ENCODE measurements around the gene RAX.

The RAX gene

GRCh38 chr18:59267503-59268126 lies 5.6 kb downstream of the RAX start:
- ATAC-seq = peak; percentile 48
- no peak for TF ChIP-seq RARB (CRISPR knock-in tag; IDR thresholded peaks at IDR 0.05)
- no peak for TF ChIP-seq ZNF70 (CRISPR knock-in tag; IDR thresholded peaks at IDR 0.05)
- no peak for TF ChIP-seq ESRRG (CRISPR knock-in tag; IDR thresholded peaks at IDR 0.05)
- TF ChIP-seq, protein P1, sequence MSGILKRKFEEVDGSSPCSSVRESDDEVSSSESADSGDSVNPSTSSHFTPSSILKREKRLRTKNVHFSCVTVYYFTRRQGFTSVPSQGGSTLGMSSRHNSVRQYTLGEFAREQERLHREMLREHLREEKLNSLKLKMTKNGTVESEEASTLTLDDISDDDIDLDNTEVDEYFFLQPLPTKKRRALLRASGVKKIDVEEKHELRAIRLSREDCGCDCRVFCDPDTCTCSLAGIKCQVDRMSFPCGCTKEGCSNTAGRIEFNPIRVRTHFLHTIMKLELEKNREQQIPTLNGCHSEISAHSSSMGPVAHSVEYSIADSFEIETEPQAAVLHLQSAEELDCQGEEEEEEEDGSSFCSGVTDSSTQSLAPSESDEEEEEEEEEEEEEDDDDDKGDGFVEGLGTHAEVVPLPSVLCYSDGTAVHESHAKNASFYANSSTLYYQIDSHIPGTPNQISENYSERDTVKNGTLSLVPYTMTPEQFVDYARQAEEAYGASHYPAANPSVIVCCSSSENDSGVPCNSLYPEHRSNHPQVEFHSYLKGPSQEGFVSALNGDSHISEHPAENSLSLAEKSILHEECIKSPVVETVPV (CRISPR knock-in tag; IDR thresholded peaks at IDR 0.05) = no peak

DNA sequence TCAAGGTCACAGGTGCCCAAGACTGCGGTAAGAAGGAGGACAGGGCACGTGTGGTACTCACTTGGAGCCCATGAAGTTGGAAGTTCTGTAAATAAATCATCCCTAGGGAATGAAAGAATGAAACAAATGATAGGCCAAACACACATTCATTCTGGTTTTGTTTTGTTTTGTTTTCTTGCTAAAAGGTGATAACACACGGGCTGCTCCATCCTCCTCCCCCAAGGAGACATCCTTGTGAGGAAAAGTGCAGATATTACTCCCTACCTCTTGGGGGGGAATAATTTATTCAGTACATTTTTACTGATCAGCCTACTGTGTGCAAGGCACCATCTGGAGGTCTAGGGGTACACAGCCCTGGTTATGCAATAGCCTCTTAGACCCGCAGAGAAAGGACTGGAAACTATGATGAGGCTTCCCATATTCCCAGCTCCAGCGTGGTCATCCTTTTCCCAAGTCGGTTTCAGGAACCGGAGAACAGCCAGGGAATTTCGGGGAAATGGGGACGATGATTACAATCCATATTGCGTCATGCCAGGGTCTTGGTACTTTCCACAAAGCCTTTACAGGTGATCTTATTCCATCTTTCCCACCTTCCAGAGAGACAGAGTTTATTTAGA lies 6.3 kb downstream of the RAX start:
- no peak for ATAC-seq

GRCh38 chr18:59266459-59266858 lies 6.8 kb downstream of the RAX start:
- no peak for ATAC-seq
- TF ChIP-seq TCF4 (CRISPR knock-in tag; IDR thresholded peaks at IDR 0.05; ENCODE audit: borderline replicate concordance) = no peak
- TF ChIP-seq CREB5 (CRISPR knock-in tag; IDR thresholded peaks at IDR 0.05; ENCODE audit: low read depth) = no peak
- TF ChIP-seq, protein P2, sequence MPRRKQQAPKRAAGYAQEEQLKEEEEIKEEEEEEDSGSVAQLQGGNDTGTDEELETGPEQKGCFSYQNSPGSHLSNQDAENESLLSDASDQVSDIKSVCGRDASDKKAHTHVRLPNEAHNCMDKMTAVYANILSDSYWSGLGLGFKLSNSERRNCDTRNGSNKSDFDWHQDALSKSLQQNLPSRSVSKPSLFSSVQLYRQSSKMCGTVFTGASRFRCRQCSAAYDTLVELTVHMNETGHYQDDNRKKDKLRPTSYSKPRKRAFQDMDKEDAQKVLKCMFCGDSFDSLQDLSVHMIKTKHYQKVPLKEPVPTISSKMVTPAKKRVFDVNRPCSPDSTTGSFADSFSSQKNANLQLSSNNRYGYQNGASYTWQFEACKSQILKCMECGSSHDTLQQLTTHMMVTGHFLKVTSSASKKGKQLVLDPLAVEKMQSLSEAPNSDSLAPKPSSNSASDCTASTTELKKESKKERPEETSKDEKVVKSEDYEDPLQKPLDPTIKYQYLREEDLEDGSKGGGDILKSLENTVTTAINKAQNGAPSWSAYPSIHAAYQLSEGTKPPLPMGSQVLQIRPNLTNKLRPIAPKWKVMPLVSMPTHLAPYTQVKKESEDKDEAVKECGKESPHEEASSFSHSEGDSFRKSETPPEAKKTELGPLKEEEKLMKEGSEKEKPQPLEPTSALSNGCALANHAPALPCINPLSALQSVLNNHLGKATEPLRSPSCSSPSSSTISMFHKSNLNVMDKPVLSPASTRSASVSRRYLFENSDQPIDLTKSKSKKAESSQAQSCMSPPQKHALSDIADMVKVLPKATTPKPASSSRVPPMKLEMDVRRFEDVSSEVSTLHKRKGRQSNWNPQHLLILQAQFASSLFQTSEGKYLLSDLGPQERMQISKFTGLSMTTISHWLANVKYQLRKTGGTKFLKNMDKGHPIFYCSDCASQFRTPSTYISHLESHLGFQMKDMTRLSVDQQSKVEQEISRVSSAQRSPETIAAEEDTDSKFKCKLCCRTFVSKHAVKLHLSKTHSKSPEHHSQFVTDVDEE (CRISPR knock-in tag; IDR thresholded peaks at IDR 0.05) = no peak
- TF ChIP-seq ZC3H10 (CRISPR knock-in tag; IDR thresholded peaks at IDR 0.05) = no peak
- no peak for TF ChIP-seq ZNF70 (CRISPR knock-in tag; IDR thresholded peaks at IDR 0.05)

More for the DNA sequence above, 6.3 kb downstream of the RAX start:
- TF ChIP-seq RARB (CRISPR knock-in tag; IDR thresholded peaks at IDR 0.05) (no peak), TOX (CRISPR knock-in tag; IDR thresholded peaks at IDR 0.05; ENCODE audit: borderline replicate concordance) (no peak)
- TF ChIP-seq, protein P3, sequence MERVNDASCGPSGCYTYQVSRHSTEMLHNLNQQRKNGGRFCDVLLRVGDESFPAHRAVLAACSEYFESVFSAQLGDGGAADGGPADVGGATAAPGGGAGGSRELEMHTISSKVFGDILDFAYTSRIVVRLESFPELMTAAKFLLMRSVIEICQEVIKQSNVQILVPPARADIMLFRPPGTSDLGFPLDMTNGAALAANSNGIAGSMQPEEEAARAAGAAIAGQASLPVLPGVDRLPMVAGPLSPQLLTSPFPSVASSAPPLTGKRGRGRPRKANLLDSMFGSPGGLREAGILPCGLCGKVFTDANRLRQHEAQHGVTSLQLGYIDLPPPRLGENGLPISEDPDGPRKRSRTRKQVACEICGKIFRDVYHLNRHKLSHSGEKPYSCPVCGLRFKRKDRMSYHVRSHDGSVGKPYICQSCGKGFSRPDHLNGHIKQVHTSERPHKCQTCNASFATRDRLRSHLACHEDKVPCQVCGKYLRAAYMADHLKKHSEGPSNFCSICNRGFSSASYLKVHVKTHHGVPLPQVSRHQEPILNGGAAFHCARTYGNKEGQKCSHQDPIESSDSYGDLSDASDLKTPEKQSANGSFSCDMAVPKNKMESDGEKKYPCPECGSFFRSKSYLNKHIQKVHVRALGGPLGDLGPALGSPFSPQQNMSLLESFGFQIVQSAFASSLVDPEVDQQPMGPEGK (CRISPR knock-in tag; IDR thresholded peaks at IDR 0.05; ENCODE audit: borderline replicate concordance) = no peak

- ATAC-seq = no peak
- TF ChIP-seq TCF4 (CRISPR knock-in tag; IDR thresholded peaks at IDR 0.05; ENCODE audit: borderline replicate concordance) (no peak), CREB5 (CRISPR knock-in tag; IDR thresholded peaks at IDR 0.05; ENCODE audit: low read depth) (no peak)
Observed at GRCh38 chr18:59265974-59266369, 7.3 kb downstream of the RAX start.

GRCh38 chr18:59265246-59265973 lies 7.8 kb downstream of the RAX start:
- ATAC-seq = peak; percentile 17; the same call in 2 of the 3 replicates

More at GRCh38 chr18:59265246-59265973, 7.8 kb downstream of the RAX start:
- TF ChIP-seq, protein P1 (CRISPR knock-in tag; IDR thresholded peaks at IDR 0.05) = no peak
- TF ChIP-seq ISL1 (CRISPR knock-in tag; IDR thresholded peaks at IDR 0.05) = no peak
- TF ChIP-seq OSR1 (CRISPR knock-in tag; IDR thresholded peaks at IDR 0.05) = no peak
- TF ChIP-seq SNAI2 (CRISPR knock-in tag; IDR thresholded peaks at IDR 0.05) = no peak
- no peak for TF ChIP-seq ARNTL (CRISPR knock-in tag; IDR thresholded peaks at IDR 0.05; ENCODE audit: borderline replicate concordance, low read depth)
